Liver (tissue), 9 donors: ENCODE data around the gene CLMN. TPM values are rescaled to one million over a fixed set of nuclear protein-coding genes. Genes with fewer than 3 reads are reported as not detected.

Source experiments
- DNase-seq: peaks from one replicate; pipeline ENCODE4 v3.0.0-alpha.2; 2017; ENCODE audit warnings: low spot score
- H3K27ac ChIP-seq, 2 donors: one replicate each; pipeline ENCODE4 v1.7.0; 2013; ENCODE audit warnings: inconsistent platforms in 2 of 2, low read length in 2 of 2, control low read depth in 1 of 2, low read depth in 1 of 2, mild to moderate bottlenecking in 1 of 2
- H3K27me3 ChIP-seq, 4 donors: one replicate each; pipeline versions ENCODE4 v1.6.1 to v1.7.0; 2013; ENCODE audit warnings: low read length in 3 of 4, inconsistent platforms in 1 of 4, mild to moderate bottlenecking in 1 of 4, moderate library complexity in 1 of 4; ENCODE audit not compliant: control insufficient read depth in 4 of 4, insufficient read depth in 4 of 4
- H3K36me3 ChIP-seq, 4 donors: one replicate each; pipeline versions ENCODE4 v1.6.1 to v1.7.0; 2013; ENCODE audit warnings: low read length in 3 of 4, mild to moderate bottlenecking in 3 of 4, low read depth in 1 of 4, moderate library complexity in 1 of 4; ENCODE audit not compliant: control insufficient read depth in 4 of 4, insufficient read depth in 3 of 4
- H3K4me1 ChIP-seq, 4 donors: one replicate each; pipeline versions ENCODE4 v1.6.1 to v1.7.0; 2013; ENCODE audit warnings: low read length in 3 of 4, mild to moderate bottlenecking in 3 of 4, moderate library complexity in 1 of 4; ENCODE audit not compliant: control insufficient read depth in 4 of 4, insufficient read depth in 4 of 4
- H3K4me3 ChIP-seq, 3 donors: one replicate each; pipeline versions ENCODE4 v1.6.1 to v1.7.0; 2013; ENCODE audit warnings: low read length in 3 of 3, control low read depth in 1 of 3, low read depth in 1 of 3, mild to moderate bottlenecking in 1 of 3
- H3K9ac ChIP-seq, 2 donors: one replicate each; pipeline ENCODE4 v1.7.0; 2013; ENCODE audit warnings: low read length in 2 of 2, mild to moderate bottlenecking in 2 of 2, moderate library complexity in 2 of 2, control low read depth in 1 of 2, low read depth in 1 of 2
- H3K9me3 ChIP-seq, 4 donors: one replicate each; pipeline versions ENCODE4 v1.6.1 to v1.7.0; 2013; ENCODE audit warnings: low read length in 3 of 4; ENCODE audit not compliant: control insufficient read depth in 4 of 4
- EGR1 ChIP-seq, 2 donors: IDR thresholded peaks; 2 replicates each; pipeline ENCODE4 v1.6.1; 2016 to 2018; ENCODE audit warnings: antibody characterized with exemption in 2 of 2, low read depth in 2 of 2
- FOXA1 ChIP-seq: IDR thresholded peaks from 2 replicates; pipeline ENCODE4 v1.6.1; 2016; ENCODE audit warnings: antibody characterized with exemption
- FOXA2 ChIP-seq: IDR thresholded peaks from 2 replicates; pipeline ENCODE4 v1.6.1; 2016; ENCODE audit warnings: antibody characterized with exemption
- GABPA ChIP-seq, 2 donors: IDR thresholded peaks in 1 of 2; conservative IDR thresholded peaks in 1 of 2; 2 replicates each; pipeline ENCODE4 v1.6.1; 2016; ENCODE audit warnings: antibody characterized with exemption in 2 of 2, mild to moderate bottlenecking in 1 of 2, moderate library complexity in 1 of 2
- HNF4A ChIP-seq, 2 donors: conservative IDR thresholded peaks; 2 replicates each; pipeline ENCODE4 v1.6.1; 2016; ENCODE audit warnings: antibody characterized with exemption in 2 of 2, mild to moderate bottlenecking in 2 of 2
- HNF4G ChIP-seq: IDR thresholded peaks from 2 replicates; pipeline ENCODE4 v1.6.1; 2016; ENCODE audit warnings: antibody characterized with exemption
- JUND ChIP-seq, 2 donors: IDR thresholded peaks; 2 replicates each; pipeline ENCODE4 v1.6.1; 2016; ENCODE audit warnings: antibody characterized with exemption in 2 of 2
- NR2F2 ChIP-seq: IDR thresholded peaks from 2 replicates; pipeline ENCODE4 v1.6.1; 2016; ENCODE audit warnings: antibody characterized with exemption
- RAD21 ChIP-seq, 2 donors: IDR thresholded peaks; 2 replicates each; pipeline ENCODE4 v1.6.1; 2016; ENCODE audit warnings: antibody characterized with exemption in 2 of 2, mild to moderate bottlenecking in 2 of 2
- RXRA ChIP-seq, 2 donors: IDR thresholded peaks; 2 replicates each; pipeline ENCODE4 v1.6.1; 2017 to 2018; ENCODE audit warnings: antibody characterized with exemption in 2 of 2, mild to moderate bottlenecking in 1 of 2
- SP1 ChIP-seq: IDR thresholded peaks from 2 replicates; pipeline ENCODE4 v1.6.1; 2018; ENCODE audit warnings: antibody characterized with exemption, mild to moderate bottlenecking
- TAF1 ChIP-seq: conservative IDR thresholded peaks from 2 replicates; pipeline ENCODE4 v1.6.1; 2016; ENCODE audit warnings: antibody characterized with exemption, mild to moderate bottlenecking
- WGBS: extraction: QIAGEN DNeasy Blood & Tissue Kit; methylation state at CpG from one replicate; pipeline ENCODE4 v1.1.7; 2013; 5-methylcytosine and 5-hydroxymethylcytosine counted together
- polyA plus RNA-seq, 2 donors: library from polyadenylated mRNA; stranded (reverse) in 1 of 2; unstranded in 1 of 2; fragments of 200-250 nt in 1 of 2; fragments of >200 nt in 1 of 2; fragmentation: Nextera tagmentation in 1 of 2; extraction: Ambion mirVana in 1 of 2; gene quantifications; one replicate each; pipeline versions ENCODE4 v1.2.1 to v1.2.3, GENCODE V29; 2013 to 2015
- total RNA-seq, 2 donors: library from RNA; depleted of rRNA; stranded (reverse); fragments of >200 nt; gene quantifications; one replicate each; pipeline ENCODE4 v1.2.3, GENCODE V29; 2014
- TF ChIP-seq, protein P1 (sequence below): IDR thresholded peaks from 2 replicates; pipeline ENCODE4 v1.6.1; 2016; ENCODE audit warnings: antibody characterized with exemption
- TF ChIP-seq, protein P2 (sequence below): IDR thresholded peaks from 2 replicates; pipeline ENCODE4 v1.6.1; 2016; ENCODE audit warnings: antibody characterized with exemption
- TF ChIP-seq, protein P3 (sequence below): fragments of 150-350 bp; IDR thresholded peaks from 2 replicates; pipeline ENCODE4 v1.5.1; 2017; ENCODE audit warnings: improper control_type of control experiment, low read depth, low read length; ENCODE audit not compliant: missing input control
- TF ChIP-seq, protein P4 (sequence below): IDR thresholded peaks from 2 replicates; pipeline ENCODE4 v1.6.1; 2016; ENCODE audit warnings: antibody characterized with exemption
- donor health status: healthy.
- donor health status: healthy.
- donor health status: healthy.
- donor health status: healthy.
- donor health status: healthy.

CLMN gene
- total and polyA plus RNA-seq, 4 donors = 6.0 to 41.1 (median 24.1) TPM

DNA sequence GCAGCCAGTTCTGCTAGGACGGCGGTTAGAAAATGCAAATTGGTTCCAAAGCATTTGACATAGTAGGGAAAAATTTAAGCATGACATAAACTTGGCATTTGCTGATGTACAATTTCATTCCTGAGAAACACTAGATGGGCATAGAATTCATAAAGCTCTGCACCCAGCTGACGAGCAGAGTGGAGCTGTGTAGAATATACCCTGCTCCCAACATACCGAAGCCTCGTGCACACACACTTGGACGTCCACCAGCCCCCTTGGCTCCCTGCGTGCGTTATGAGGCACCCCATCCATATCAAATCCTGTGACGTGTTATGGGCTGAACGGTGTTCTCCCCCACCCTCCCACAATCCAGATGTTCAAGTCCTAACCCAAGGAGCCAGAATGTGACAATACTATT is 65.4 kb downstream of the CLMN start:
- WGBS = 92% methylated on average over 10 of the region's 10 CpGs
- no peak for DNase-seq
- Histone ChIP-seq H3K27me3 (no peaks in the 10 kb centered on the region), H3K9ac (no peak overlapping the region), H3K4me1 (peaks cover 0 to 9% (median 6%) of the 10 kb centered on the region in 4 donors), H3K4me3 (no peak overlapping the region), H3K36me3 (no peaks in the 10 kb centered on the region), H3K9me3 (no peaks in the 10 kb centered on the region), H3K27ac (no peak overlapping the region)
- TF ChIP-seq, protein P1, sequence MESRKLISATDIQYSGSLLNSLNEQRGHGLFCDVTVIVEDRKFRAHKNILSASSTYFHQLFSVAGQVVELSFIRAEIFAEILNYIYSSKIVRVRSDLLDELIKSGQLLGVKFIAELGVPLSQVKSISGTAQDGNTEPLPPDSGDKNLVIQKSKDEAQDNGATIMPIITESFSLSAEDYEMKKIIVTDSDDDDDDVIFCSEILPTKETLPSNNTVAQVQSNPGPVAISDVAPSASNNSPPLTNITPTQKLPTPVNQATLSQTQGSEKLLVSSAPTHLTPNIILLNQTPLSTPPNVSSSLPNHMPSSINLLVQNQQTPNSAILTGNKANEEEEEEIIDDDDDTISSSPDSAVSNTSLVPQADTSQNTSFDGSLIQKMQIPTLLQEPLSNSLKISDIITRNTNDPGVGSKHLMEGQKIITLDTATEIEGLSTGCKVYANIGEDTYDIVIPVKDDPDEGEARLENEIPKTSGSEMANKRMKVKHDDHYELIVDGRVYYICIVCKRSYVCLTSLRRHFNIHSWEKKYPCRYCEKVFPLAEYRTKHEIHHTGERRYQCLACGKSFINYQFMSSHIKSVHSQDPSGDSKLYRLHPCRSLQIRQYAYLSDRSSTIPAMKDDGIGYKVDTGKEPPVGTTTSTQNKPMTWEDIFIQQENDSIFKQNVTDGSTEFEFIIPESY = no peak

DNA sequence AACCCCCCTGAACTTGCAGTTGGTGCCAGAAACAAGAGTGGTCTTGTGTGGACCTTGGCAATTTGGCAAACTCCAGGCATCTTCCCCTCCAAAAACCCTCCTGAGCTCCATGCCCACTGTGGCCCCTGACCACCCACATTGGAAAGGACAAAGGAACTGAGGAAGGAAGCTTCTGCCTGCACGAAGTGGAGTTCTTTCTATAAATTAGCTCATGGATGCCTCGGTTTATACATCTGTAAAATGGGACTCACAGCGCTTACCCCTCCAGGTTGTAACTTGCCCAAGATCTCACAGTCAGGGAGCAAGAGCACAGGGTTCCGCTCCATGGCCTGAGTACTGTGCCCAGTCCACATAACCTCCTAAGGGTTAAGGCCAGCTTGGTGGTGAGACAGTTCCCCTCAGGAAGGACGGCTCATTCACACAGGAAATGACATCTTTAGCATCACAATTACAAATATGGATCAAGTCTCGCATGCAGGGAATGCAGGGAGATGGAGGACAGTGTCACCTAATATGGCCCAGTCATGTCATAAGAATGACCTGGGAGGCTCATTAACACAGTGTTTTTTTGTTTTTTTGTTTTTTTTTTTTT is 66.6 kb downstream of the CLMN start:
- no peaks in the 10 kb centered on the region for H3K9me3 ChIP-seq
- H3K27ac ChIP-seq = no peak overlapping the region
- H3K4me3 ChIP-seq = no peak overlapping the region
- WGBS = 88% methylated on average over 6 of the region's 6 CpGs
- no peak for DNase-seq
- no peaks in the 10 kb centered on the region for H3K36me3 ChIP-seq
- no peak overlapping the region for H3K9ac ChIP-seq
- TF ChIP-seq, protein P1 = no peak
- TF ChIP-seq JUND (IDR thresholded peaks at IDR 0.05) (no peak), HNF4G (no peak), SP1 (no peak), NR2F2 (no peak), HNF4A (conservative IDR thresholded peaks at IDR 0.05) (no peak), FOXA1 (no peak), RXRA (IDR thresholded peaks at IDR 0.05) (no peak), GABPA (IDR thresholded peaks at IDR 0.05 in 1 of 2, conservative IDR thresholded peaks at IDR 0.05 in 1 of 2) (no peak)
- TF ChIP-seq, protein P2, sequence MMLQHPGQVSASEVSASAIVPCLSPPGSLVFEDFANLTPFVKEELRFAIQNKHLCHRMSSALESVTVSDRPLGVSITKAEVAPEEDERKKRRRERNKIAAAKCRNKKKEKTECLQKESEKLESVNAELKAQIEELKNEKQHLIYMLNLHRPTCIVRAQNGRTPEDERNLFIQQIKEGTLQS = no peak
- H3K27me3 ChIP-seq = no peaks in the 10 kb centered on the region
- peaks cover 4 to 14% (median 10%) of the 10 kb centered on the region in 4 donors for H3K4me1 ChIP-seq

DNA sequence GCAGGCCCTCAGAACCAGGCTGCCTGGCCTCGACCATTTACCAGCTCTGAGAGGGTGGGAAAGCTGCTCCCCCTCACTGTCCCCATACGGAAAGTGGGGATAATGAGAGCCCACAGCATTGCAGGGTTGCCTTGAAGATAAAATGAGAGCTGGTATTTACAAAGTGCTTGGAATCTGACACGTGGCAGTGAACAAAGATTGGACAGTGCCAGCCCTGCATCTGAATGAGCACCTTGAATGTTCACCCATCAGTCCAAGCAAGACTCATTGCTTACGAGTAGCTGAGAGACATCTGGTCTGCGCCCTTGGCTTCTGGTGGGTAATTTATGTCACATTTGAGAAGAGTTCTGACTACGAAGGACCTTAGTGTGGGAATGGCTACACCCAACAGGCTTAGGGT is 67.5 kb downstream of the CLMN start:
- H3K27me3 ChIP-seq = no peaks in the 10 kb centered on the region
- 92% methylated on average over 6 of the region's 6 CpGs for whole genome bisulfite sequencing
- DNase-seq = no peak
- TF ChIP-seq, protein P3, sequence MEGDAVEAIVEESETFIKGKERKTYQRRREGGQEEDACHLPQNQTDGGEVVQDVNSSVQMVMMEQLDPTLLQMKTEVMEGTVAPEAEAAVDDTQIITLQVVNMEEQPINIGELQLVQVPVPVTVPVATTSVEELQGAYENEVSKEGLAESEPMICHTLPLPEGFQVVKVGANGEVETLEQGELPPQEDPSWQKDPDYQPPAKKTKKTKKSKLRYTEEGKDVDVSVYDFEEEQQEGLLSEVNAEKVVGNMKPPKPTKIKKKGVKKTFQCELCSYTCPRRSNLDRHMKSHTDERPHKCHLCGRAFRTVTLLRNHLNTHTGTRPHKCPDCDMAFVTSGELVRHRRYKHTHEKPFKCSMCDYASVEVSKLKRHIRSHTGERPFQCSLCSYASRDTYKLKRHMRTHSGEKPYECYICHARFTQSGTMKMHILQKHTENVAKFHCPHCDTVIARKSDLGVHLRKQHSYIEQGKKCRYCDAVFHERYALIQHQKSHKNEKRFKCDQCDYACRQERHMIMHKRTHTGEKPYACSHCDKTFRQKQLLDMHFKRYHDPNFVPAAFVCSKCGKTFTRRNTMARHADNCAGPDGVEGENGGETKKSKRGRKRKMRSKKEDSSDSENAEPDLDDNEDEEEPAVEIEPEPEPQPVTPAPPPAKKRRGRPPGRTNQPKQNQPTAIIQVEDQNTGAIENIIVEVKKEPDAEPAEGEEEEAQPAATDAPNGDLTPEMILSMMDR = no peak
- no peak for TF ChIP-seq RXRA (IDR thresholded peaks at IDR 0.05)
- no peak for TF ChIP-seq FOXA2
- TF ChIP-seq NR2F2 = no peak
- TF ChIP-seq, protein P2 = no peak
- no peak for TF ChIP-seq HNF4A (conservative IDR thresholded peaks at IDR 0.05)
- no peak for TF ChIP-seq GABPA (IDR thresholded peaks at IDR 0.05 in 1 of 2, conservative IDR thresholded peaks at IDR 0.05 in 1 of 2)
- no peak for TF ChIP-seq FOXA1
- TF ChIP-seq RAD21 (IDR thresholded peaks at IDR 0.05) = no peak
- TF ChIP-seq, protein P1 = no peak
- TF ChIP-seq, protein P4, sequence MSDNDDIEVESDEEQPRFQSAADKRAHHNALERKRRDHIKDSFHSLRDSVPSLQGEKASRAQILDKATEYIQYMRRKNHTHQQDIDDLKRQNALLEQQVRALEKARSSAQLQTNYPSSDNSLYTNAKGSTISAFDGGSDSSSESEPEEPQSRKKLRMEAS = no peak
- TF ChIP-seq SP1 = no peak
- no peak for TF ChIP-seq EGR1 (IDR thresholded peaks at IDR 0.05; ENCODE audit: low read depth in 2 of 2)
- TF ChIP-seq TAF1 = no peak
- TF ChIP-seq JUND (IDR thresholded peaks at IDR 0.05) = no peak

More for the DNA sequence above, 67.5 kb downstream of the CLMN start:
- no peaks in the 10 kb centered on the region for H3K36me3 ChIP-seq
- peaks cover 4 to 14% (median 10%) of the 10 kb centered on the region in 4 donors for H3K4me1 ChIP-seq
- H3K4me3 ChIP-seq = no peak overlapping the region
- H3K27ac ChIP-seq = no peak overlapping the region
- H3K9me3 ChIP-seq = no peaks in the 10 kb centered on the region
- no peak overlapping the region for H3K9ac ChIP-seq
